HT1080 (cell line): ENCODE results near the gene CHST11. TPM values are rescaled to one million over a fixed set of nuclear protein-coding genes. Genes with fewer than 3 reads are reported as not detected.
"Not testable (repeated sequence)": the region's sequence is repeated elsewhere in the genome, so short reads cannot be mapped to it uniquely, and the experiment has no call there.

Experiments used
- DNase-seq: peaks from one replicate; pipeline ENCODE4 v3.0.0-alpha.2; 2015; ENCODE audit warnings: low read depth
- total RNA-seq: library from RNA; depleted of rRNA; stranded (reverse); fragments of >200 nt; shearing (Covaris generic); gene quantifications from 2 replicates; pipeline ENCODE4 v1.2.3, GENCODE V29; 2014

Gene CHST11
- total RNA-seq, 1 experiment from 2014 or later, result 54.3 TPM

GRCh38 chr12:104524034-104524832 is 67.5 kb downstream of the CHST11 start:
- no peak for DNase-seq

GRCh38 chr12:104526320-104526719 is 69.6 kb downstream of the CHST11 start:
- no peak for DNase-seq

GRCh38 chr12:104526751-104527150 is 70.0 kb downstream of the CHST11 start:
- DNase-seq, result no peak

GRCh38 chr12:104527653-104528052 is 70.9 kb downstream of the CHST11 start:
- not testable (repeated sequence) for DNase-seq

- DNase-seq, result peak; percentile 8
These were observed 72.6 kb downstream of the CHST11 start for GRCh38 chr12:104529130-104529874.

- DNase-seq, result no peak
These were observed 75.9 kb downstream of the CHST11 start for GRCh38 chr12:104532636-104533035.

- DNase-seq, result no peak
These were observed 76.4 kb downstream of the CHST11 start for GRCh38 chr12:104533134-104533533.

GRCh38 chr12:104534162-104534856 is 77.6 kb downstream of the CHST11 start:
- DNase-seq, result no peak

GRCh38 chr12:104534857-104535248 is 78.1 kb downstream of the CHST11 start:
- DNase-seq, result no peak

- DNase-seq, result no peak
These were observed 78.6 kb downstream of the CHST11 start for GRCh38 chr12:104535369-104535768.

GRCh38 chr12:104536841-104537240 is 80.1 kb downstream of the CHST11 start:
- no peak for DNase-seq

- no peak for DNase-seq
These were observed 81.3 kb downstream of the CHST11 start for GRCh38 chr12:104538056-104538455.

- DNase-seq, result no peak
These were observed 82.2 kb downstream of the CHST11 start for GRCh38 chr12:104538891-104539462.

- DNase-seq, result no peak
These were observed 88.1 kb downstream of the CHST11 start for GRCh38 chr12:104544836-104545235.

GRCh38 chr12:104546575-104546974 is 89.8 kb downstream of the CHST11 start:
- DNase-seq, result no peak

- DNase-seq, result no peak
These were observed 90.5 kb downstream of the CHST11 start for GRCh38 chr12:104547235-104547634.

GRCh38 chr12:104549815-104550480 is 93.2 kb downstream of the CHST11 start:
- peak; percentile 61 for DNase-seq

- DNase-seq, result no peak
These were observed 94.7 kb downstream of the CHST11 start for GRCh38 chr12:104551313-104551931.

- no peak for DNase-seq
These were observed 96.7 kb downstream of the CHST11 start for GRCh38 chr12:104553421-104553820.

GRCh38 chr12:104555648-104556047 is 98.9 kb downstream of the CHST11 start:
- DNase-seq, result no peak
